Measurements from ENCODE around the gene UMODL1.
A peak's percentile ranks its signal among the peaks of the same experiment; 100 is the strongest.

Gene UMODL1

GRCh38 chr21:42187976-42188653, 117.0 kb downstream of the UMODL1 start:
- Histone ChIP-seq H3K9me3 (no peaks in the 10 kb centered on the region), H3K27ac (peak overlapping the region; percentile 97), H3K4me3 (ENCODE audit: low read depth in 1 of 2, low read length in 1 of 2) (peak overlapping the region; percentile 43 to 56), H3K36me3 (no peaks in the 10 kb centered on the region), H3K27me3 (peaks cover 14% of the 10 kb centered on the region), H3K4me1 (ENCODE audit: control insufficient read depth in 1 of 2, insufficient read depth in 1 of 2, low read depth in 1 of 2, low read length in 1 of 2) (peaks cover 39 to 59% of the 10 kb centered on the region in 2 experiments)
- peak; percentile 32 for TF ChIP-seq CTCF (IDR thresholded peaks at IDR 0.05)

DNA sequence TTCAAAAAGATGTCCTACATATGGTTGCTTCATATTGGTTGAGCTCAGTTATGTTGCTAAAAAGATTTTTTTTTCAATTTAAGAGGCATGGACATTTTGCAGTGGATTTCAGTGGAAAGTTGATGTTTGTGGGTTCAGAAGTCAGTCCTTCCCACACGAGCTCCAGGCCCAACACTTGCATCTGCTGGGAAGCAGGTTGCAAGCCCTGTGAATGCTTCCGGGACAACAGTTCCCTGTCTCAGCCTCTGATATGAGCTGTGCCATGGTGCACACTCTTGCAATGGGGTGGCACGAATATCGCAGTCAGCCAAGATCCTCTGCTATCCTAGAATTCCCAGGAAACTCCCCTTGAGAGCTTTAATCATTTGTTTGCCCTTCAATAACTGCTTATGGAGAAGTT, 117.5 kb downstream of the UMODL1 start:
- Histone ChIP-seq H3K9me3 (no peaks in the 10 kb centered on the region), H3K27ac (peak overlapping the region; percentile 97), H3K4me3 (ENCODE audit: low read depth in 1 of 2, low read length in 1 of 2) (peak overlapping the region; percentile 43 to 56), H3K36me3 (no peaks in the 10 kb centered on the region), H3K27me3 (peaks cover 18% of the 10 kb centered on the region), H3K4me1 (ENCODE audit: control insufficient read depth in 1 of 2, insufficient read depth in 1 of 2, low read depth in 1 of 2, low read length in 1 of 2) (peaks cover 43 to 64% of the 10 kb centered on the region in 2 experiments)
- TF ChIP-seq CTCF (IDR thresholded peaks at IDR 0.05), result no peak

DNA sequence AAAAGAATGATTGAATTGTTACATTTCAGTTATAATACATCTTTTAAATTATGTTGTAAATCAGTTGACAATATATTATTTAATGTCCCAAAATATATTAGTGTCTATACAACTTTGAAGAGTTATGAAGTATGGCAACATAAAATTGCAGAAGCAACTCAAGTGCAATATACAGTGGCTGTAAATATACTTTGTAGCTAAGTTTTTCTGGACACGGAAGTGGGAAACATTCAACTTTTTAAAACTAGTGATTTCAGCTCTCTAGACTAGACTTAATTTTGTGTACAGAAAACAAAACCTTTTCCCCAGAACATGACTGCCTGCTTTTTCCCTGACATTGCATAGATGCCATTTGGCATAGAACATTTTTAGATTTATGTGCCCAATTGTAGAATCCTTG, 118.3 kb downstream of the UMODL1 start:
- H3K4me1 ChIP-seq (ENCODE audit: control insufficient read depth in 1 of 2, insufficient read depth in 1 of 2, low read depth in 1 of 2, low read length in 1 of 2), result peaks cover 51 to 72% of the 10 kb centered on the region in 2 experiments
- peak overlapping the region in 1 of 2 experiments; percentile 56 for H3K4me3 ChIP-seq (ENCODE audit: low read depth in 1 of 2, low read length in 1 of 2)
- no peaks in the 10 kb centered on the region for H3K36me3 ChIP-seq
- no peak for TF ChIP-seq CTCF (IDR thresholded peaks at IDR 0.05)
- H3K9me3 ChIP-seq, result no peaks in the 10 kb centered on the region
- peak overlapping the region; percentile 97 for H3K27ac ChIP-seq
- peaks cover 18% of the 10 kb centered on the region for H3K27me3 ChIP-seq

- Histone ChIP-seq H3K4me3 (ENCODE audit: low read depth in 1 of 2, low read length in 1 of 2) (no peak overlapping the region), H3K4me1 (ENCODE audit: control insufficient read depth in 1 of 2, insufficient read depth in 1 of 2, low read depth in 1 of 2, low read length in 1 of 2) (peaks cover 56 to 77% of the 10 kb centered on the region in 2 experiments), H3K27me3 (peaks cover 18% of the 10 kb centered on the region), H3K36me3 (no peaks in the 10 kb centered on the region), H3K27ac (peak overlapping the region; percentile 97), H3K9me3 (no peaks in the 10 kb centered on the region)
- no peak for TF ChIP-seq CTCF (IDR thresholded peaks at IDR 0.05)
Measured at GRCh38 chr21:42189860-42190485, 118.9 kb downstream of the UMODL1 start.

- Histone ChIP-seq H3K9me3 (no peaks in the 10 kb centered on the region), H3K27ac (no peak overlapping the region), H3K4me3 (ENCODE audit: low read depth in 1 of 2, low read length in 1 of 2) (no peak overlapping the region), H3K27me3 (peaks cover 18% of the 10 kb centered on the region), H3K36me3 (no peaks in the 10 kb centered on the region), H3K4me1 (ENCODE audit: control insufficient read depth in 1 of 2, insufficient read depth in 1 of 2, low read depth in 1 of 2, low read length in 1 of 2) (peaks cover 61 to 82% of the 10 kb centered on the region in 2 experiments)
- no peak for TF ChIP-seq CTCF (IDR thresholded peaks at IDR 0.05)
Measured at GRCh38 chr21:42190486-42190863, 119.4 kb downstream of the UMODL1 start.

All from neutrophil (primary cell).